Measurements from ENCODE around the gene CHRDL2.
A peak's percentile ranks its signal among the peaks of the same experiment; 100 is the strongest.

The CHRDL2 gene

DNA sequence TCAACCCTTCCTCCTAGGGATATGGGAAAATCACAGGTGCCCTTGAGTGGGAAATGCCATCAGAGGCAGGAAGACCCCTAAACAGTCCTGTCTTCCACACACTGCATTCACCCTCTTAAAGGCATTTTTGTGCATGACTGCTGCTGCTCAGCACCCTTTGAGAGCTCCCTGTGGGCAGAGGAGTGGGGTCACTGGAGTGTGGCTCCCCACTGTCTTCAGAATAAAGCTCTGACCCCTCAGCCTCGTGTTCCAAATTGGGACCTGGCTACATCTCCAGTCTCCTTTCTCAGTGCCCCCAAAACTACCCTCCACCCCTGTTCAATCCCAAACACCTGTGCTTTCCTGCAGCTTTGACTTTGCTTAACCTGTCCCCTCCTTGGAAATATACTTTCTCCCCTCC, 46.6 kb downstream of the CHRDL2 start:
- no peak for DNase-seq (ENCODE audit: low spot score)

DNA sequence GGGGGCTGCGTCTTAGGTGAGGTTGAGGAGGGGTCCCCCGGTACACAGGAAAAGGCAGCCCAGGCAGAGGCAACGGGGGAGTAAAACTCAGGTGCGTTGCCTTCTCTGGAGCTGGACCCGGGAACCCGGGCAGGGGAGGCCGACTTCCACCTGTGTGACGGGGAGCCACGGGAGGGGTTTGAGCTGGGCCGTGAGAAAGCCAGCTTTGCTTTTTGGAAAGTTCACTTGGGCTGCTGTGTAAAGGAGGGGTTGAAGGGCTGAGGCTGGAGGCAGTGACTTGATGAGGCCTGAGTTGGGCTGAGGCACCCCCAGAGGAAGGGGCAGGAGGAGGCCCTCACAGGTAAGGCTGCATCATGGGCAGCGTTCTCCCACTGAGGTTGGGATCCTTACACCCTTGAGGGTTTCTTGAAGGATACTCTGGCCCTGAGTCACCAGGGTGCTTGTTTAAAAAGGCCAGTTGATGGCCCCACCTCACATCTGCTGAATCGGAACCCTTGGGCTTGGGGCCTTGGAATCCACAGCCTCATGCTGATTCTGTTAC, 47.2 kb downstream of the CHRDL2 start:
- peak; percentile 55 for DNase-seq (ENCODE audit: low spot score)

- peak; percentile 42 for DNase-seq (ENCODE audit: low spot score)
Measured at GRCh38 chr11:74683279-74683871, 47.9 kb downstream of the CHRDL2 start.

GRCh38 chr11:74682731-74683278, 48.4 kb downstream of the CHRDL2 start:
- no peak for DNase-seq (ENCODE audit: low spot score)

DNA sequence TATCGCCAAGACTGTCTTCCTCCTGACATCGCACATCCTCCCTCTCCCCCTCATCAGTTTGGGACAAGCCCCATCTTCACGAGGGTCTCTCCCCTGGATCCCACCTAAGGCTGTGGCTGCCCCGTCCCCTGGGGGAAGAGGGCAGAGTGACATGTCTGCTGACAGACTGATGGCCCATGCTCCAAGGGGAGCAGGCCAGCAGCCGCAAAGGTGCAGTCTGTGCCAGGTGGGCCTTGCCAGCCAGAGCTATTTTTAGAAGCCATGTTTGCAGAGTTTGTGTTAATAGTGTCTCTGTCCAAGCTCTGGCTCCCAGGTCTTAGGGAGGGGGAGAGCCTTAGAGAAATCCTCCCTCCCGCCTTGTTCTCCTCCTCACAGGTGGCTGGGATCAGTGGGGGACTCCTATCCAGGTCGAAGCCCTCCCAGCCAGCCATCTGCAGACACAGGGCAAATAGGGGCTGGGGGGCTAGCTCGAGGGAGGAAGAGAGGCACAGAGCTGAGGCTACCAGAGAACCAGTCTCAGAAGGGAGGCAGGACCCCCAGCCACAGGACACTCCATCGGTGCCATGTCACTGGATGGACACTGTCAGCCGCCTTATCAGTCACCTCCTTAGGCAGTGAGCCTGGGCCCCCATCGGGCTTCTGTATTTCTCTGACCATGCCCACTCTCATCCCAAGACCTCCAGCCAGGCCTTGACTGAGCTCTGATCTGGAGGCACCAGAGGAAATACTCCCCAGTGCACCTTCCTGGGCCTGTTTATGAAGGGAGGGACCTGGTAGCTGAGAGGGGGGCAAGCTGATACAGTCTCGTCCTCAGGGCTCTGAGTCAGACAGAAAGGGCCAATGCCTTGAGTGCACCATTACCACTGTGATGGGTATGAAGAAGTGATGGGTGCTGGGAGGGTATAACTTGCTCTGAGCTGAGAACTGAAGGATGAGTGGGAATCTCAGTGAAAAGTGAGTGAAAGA, 49.3 kb downstream of the CHRDL2 start:
- DNase-seq (ENCODE audit: low spot score): no peak

GRCh38 chr11:74680703-74681531, 50.3 kb downstream of the CHRDL2 start:
- DNase-seq (ENCODE audit: low spot score): no peak

DNA sequence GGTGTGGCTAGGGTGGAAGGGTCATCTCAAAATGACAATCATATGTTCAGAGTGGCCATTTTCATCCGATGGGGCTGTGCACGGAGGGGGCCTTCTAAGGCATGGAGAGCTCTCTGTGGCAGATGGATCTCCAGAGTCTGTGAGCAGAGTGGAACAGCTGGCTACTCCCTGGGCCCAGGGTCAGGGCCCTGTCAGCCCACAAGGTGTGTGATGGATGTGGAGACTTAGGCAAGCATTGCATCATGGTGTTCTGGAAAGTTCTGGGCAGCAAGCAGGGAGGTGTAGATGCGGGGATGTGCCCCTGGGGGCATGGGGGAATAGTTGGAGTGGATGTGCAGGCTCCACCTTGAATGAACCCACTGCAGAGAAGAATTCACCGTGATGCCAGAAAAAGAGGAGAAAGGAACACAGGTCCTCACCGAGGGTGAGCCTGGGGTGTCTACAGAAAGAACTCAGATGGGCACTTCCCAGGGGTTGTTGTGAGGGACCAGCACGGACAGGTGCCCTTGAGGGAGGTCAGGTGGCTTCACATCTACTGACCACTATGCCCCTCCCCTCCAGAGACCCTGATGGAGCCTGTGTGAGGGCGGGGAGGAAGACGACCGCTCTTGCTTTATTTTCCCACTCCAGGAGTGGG, 51.1 kb downstream of the CHRDL2 start:
- no peak for DNase-seq (ENCODE audit: low spot score)

DNA sequence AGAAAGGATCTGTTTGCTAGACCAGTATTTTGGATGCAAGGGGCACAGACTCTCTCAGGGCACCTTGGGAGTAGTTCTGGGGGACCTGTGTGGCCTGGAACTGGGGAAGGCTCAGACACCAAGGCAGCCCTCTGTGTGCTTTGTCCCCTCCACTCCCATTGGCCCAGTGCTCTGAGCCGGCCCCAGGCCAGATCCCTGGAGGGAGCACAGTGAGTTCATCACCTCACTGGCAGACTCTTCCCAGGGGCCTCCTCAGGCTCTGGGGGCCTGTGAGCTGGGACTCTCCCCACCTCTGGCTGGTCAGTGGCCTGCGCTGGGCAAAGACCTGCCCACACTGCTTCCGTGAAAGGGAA, 51.7 kb downstream of the CHRDL2 start:
- no peak for DNase-seq (ENCODE audit: low spot score)

DNA sequence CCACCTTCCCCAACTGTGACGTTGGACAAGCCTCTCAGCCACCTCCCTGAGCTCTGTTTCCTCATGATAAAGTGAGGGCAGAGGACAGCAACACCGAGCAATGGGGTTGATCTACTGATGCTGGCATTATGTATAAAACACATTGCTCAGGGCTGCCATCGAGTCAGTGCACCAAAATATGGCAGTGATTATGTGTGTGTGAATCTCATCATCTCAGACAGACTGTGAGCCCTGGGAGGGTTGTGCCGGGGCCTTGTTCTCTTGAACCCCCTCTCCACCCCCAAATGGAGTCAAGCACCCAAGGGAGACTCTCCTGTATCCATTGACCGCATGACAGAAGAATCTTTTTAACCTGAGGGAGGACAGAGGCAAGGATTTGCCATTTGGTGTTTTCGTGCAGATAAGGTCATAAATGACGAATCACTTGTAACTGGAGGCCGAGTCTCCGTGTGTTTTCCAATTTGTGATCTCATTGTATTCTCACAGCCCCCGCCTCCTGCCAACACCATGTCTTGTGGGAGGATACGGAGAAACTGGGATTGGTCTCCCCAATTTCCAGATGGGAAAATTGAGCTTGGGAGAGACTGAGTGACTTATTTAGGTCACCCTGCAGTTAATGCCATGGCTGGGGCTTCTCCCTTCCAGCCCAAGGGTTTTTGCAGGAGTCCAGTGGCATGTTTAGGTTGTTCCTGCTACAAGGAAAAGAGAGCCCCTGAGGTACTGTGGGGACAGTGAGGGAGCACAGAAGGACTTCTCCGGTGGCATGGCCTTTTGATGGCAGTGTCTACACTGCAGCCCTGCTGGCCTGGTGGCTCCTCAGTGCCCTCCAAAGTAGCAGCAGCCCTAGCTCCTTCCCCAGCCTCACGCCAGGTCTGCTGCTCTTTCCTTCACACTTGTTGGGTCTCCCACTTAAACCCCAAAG, 52.4 kb downstream of the CHRDL2 start:
- DNase-seq (ENCODE audit: low spot score): no peak

- DNase-seq (ENCODE audit: low spot score): no peak
Measured at GRCh38 chr11:74678041-74678440, 53.2 kb downstream of the CHRDL2 start.

DNA sequence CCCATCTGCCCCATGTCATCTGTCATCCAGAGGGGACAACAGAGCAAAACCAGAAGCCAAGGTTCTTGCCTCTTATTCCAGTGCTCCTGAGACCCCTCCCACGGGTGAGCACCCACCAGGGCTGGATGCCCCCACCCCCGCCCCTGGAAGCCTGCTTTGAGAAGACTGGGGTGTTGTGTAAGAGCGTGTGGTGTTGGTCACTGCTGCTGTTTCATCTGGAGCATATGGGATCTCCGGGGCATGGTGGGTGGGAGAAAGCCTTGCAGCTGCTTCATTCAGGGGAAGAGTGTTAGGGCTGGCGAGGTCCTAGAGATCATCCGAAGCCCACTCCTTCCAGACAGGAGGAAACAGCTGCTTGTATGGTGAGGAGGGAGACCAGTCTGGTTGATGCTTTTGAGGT, 54.1 kb downstream of the CHRDL2 start:
- DNase-seq (ENCODE audit: low spot score): no peak

- no peak for DNase-seq (ENCODE audit: low spot score)
Measured at GRCh38 chr11:74676596-74676995, 54.6 kb downstream of the CHRDL2 start.

DNA sequence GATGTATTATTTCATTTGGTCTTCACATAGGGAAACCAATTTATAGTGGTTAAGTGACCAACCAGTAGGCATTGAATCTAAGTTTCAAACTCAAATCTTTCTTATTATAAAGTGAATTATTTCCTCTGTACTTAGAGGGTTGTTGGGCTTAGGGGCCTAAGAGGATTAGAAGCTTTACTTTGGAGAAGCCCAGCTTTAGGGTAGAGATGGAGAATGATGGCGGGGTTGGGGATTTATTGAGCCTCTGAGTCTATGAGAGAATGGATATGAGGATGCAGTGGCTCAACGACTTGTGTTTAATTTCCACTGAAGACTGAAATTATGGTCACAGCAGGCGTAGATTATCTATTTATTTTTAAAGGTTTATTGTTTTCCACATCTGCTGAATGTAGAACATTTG, 55.5 kb downstream of the CHRDL2 start:
- no peak for DNase-seq (ENCODE audit: low spot score)

DNA sequence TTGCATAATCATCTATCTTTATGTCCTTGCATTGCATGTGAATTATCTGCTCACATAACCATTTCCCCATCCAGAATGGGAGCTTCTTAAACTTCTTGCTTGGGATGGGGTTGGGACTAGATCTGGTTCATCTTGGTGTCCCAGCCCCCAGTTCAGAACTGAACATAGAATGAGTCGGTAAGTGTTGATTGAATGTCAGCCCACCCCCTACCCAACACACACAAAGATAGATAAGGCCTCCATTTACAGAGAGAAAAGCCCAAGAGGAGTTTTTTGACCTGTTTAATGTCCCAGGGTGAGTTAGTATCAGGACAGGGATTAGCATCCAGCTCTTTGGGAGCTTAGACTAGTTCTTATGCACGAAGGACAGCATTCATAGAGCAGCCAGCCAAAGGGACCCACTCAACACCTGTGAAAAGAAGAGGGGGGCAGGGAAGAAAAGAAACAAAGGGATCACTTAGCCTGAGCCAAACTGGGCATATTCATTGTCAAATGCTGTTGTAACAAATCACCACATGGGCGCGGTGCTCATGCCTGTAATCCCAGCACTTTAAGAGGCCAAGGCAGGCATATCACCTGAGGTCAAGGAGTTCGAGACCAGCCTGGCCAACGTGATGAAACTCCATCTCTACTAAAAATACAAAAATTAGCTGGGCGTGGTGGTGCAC, 57.4 kb downstream of the CHRDL2 start:
- DNase-seq (ENCODE audit: low spot score): no peak

DNA sequence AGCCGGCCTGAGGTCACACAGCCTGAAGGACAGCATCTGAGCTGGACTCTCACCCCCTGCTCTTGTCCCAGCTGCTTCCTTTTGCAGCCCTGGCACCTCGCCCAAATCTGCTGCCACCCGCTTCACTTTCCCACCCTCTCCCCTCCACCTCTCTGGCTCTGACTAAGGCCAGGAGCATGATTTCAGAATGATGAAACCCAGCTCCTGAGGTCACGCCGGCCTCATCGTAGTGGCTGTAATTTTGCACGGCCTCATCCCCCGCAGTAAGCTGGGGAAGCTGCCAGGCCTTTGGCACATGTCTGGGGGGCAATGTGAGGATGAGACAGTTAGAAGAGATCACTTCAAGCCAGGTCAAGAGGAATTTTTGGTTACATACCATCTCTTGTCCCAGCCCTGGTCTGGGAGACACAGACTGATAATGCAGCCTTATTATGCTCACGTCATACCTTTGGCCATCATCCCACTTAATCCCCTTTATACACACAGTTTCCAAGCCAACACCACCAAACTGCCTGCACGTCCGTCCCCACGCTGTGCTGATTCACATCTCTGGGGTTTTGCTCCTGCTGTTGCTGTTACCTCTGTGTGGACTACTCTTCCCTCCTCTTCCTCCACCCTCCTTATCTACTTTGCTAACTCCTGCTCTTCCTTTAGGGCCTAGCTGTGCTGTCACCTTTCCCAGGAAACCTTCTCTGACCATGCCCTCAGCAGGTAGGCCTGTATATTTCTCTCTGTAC, 58.1 kb downstream of the CHRDL2 start:
- DNase-seq (ENCODE audit: low spot score): peak; percentile 95

DNA sequence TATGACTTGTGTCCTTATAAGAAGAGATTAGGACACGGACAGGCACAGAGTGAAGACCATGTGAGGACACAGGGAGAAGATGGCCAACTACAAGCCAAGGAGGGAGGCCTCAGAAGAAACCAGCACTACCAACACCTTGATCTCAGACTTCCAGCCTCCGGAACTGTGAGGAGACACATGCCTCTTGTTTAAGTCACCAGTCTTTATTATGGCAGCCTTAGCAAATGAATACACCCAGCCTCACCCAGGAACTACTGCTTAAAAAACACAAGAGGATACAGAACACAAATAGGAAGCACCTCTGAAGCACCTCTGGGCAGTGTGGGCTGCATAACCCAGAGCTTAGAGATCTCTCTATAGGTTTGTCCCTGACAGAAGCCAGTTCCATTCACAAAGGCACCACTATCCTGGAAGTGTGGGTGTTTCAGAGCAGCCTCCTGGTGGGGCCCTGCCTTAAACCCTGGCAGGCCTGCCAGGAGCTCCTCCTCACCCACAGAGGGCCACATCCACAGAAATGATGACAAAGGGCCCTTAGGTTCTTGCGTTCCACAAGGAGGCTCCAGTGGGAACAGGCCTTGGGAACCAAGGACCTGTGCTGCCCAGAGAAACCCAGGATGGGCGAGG, 58.8 kb downstream of the CHRDL2 start:
- no peak for DNase-seq (ENCODE audit: low spot score)

GRCh38 chr11:74671520-74672196, 59.6 kb downstream of the CHRDL2 start:
- no peak for DNase-seq (ENCODE audit: low spot score)

- no peak for DNase-seq (ENCODE audit: low spot score)
Measured at GRCh38 chr11:74670171-74670570, 61.1 kb downstream of the CHRDL2 start.

Measured in hepatic stellate cell (primary cell).